SIG-M5 (cell line): ENCODE results near the gene RAP1GAP.
A peak's percentile ranks its signal among the peaks of the same experiment; 100 is the strongest.

ENCODE experiments used
- DNase-seq: peaks from one replicate; lab custom pipeline; 2025; lab: John Stamatoyannopoulos, UW

Gene RAP1GAP

DNA sequence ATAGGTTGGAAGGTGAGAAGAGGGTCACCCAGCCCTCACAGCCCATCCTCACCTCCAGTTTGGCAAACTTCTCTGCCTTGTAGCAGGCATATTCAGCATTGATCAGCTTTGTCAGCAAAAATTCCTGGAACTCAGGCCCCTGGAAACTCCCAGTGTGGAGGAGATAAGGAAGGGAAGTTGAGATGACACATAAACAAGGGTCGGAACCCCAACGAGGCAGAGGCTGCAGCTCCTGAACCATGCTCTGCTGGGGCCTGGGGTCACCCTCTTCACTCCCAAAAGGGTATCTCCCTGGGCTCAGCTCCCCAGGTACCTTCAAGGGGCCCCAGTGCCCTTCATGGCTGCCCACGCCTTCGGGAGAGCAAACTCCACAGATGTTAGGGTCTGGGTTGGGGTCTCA, 60.4 kb downstream of the RAP1GAP start:
- no peak for DNase-seq

- DNase-seq, result peak; percentile 28
These were observed 61.3 kb downstream of the RAP1GAP start for GRCh38 chr1:21607549-21608529.

- no peak for DNase-seq
These were observed 63.0 kb downstream of the RAP1GAP start for GRCh38 chr1:21605964-21606705.

DNA sequence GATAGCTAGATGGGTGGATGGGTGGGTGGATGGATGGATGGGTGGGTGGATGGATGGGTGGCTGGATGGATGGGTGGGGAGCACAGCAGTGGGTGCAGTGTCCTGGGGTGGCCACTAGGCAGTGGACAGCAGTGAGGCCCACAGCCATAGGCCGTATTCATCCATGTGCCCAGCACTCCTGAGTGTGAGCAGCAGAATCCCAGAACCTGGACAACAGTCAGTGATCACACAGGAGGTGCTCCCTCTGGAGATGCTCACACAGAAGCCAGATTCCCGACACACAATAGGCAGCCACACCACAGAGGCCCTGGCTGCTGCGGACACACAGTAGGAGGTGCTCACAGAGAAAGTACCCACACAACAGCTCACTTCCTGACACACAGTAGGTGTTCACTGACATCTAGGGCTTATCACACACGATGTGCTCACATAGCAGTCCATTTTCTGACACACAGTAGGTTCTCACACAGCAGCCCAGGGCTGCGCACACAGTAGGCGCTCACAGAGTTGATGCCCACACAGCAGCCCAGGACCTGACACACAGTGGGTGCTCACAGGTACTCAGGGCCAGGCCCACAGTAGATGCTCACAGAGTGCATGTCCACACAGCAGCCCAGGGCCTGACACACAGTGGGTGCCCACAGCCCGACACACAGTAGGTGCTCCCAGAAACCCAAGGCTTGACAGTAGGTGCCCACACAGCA, 64.0 kb downstream of the RAP1GAP start:
- no peak for DNase-seq

GRCh38 chr1:21604208-21604957, 64.8 kb downstream of the RAP1GAP start:
- DNase-seq, result no peak

GRCh38 chr1:21603177-21604138, 65.7 kb downstream of the RAP1GAP start:
- DNase-seq, result no peak

DNA sequence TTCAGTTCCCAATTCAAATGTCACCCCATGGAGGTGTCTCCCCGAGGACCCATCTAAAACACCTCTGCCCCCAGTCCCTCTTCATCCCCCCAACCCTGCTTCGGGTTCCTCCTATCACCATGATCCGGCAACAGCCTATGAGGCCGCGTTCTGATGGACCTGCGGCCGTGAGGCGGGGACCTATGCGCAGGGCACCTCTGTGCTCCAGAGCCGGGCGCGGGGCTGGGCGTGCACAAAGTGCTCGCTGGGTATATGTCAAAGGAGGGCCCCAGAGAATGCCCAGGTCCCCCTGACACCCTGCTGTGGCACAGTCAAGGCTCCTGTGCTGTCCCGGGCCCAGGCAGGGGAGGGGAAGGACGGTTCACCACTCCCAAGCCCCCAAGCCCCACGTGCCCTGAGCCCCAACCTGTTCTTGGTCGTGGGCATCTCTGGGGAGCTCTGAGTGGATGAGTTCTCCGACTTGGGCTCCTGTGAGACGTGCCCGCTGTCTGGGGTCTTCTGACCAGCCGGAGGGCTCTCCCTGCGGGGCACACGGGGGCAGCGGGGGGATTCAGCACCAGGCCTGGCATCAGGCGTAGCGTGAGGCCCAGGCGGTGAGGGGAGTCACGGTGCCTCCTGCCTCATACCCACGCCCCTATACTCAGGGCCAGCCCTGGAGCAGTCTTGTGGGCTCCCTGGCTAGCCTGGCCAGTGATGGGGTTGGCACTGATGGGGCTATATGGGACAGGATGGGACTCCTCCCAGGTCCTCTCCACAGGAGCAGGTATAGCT, 67.7 kb downstream of the RAP1GAP start:
- no peak for DNase-seq

GRCh38 chr1:21599402-21599801, 69.8 kb downstream of the RAP1GAP start:
- DNase-seq, result no peak

DNA sequence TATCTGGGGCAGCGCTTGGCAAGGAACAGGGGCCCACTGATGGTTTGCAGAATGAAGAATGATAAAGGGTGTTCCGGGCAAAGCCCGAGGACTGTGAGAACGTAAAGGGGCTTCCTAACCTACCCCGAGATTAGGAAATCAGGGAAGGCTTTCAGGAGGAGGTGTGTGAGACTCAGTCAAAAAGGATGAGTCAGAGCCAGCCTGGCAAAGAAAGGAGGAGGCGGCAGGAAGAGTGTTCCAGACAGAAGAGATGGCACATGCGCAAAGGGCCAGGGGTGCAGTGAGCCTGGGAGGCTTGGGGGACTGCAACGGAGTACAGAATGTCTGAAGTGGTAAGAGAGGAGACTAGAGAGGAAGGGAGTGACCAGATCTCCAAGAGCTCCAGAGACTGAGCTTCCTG, 70.3 kb downstream of the RAP1GAP start:
- no peak for DNase-seq

DNA sequence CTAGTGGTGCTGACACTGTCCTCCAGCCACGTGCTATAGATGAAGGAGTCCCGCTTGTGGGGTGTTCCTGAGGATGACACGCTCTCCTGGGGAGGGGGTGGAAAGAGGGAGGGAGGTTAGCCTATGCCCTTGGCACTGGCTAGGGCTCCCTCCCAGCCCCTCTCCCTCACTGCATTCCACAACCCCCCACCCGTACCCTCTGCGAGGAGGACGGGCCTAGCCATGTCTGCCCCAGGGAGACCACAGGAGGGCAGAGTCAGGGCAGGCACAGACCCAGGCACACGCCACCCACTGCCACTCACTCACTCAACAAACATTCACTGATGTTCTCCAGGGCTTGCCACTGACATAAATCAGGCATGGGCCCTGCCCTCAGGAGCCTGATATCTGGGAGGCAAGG, 70.7 kb downstream of the RAP1GAP start:
- DNase-seq, result no peak

- no peak for DNase-seq
These were observed 71.4 kb downstream of the RAP1GAP start for GRCh38 chr1:21597753-21598152.

DNA sequence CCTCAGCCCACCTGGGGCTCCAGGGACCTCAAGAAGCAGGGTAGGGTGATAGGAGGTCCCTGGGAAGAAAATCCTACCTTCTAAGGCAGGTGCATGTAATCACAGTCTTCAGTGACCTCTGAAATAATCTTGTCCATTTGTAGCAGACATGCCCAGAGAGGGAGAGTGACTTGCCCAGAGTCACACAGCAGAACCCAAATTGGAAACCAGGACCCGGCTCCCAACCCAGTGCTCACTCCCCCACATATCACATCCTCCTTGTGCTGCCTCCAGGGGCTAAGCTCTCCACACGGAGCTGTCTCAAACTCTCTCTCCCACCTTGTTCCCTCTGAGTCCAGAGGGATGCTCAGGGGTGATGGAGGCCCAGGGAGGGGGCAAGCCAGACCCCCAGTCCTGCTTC, 72.5 kb downstream of the RAP1GAP start:
- no peak for DNase-seq

DNA sequence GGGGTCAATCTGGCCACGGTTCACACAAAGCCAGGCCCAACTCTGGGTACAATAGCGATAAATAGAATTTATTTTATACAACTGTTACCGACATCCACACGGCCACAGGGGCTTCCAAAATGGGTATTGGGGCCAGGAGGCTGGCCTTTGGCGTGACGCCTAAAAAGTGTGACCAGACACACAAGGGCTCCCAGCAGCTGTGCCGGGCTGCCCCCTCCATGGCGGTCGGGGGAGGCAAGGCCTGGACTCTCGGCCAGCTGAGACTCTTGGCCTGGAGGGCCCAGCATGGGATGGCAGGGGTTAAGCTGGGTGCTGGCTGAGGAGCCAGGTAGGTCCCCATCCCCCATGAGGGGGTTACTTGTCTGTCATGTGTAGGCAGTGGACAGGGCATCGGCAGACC, 73.0 kb downstream of the RAP1GAP start:
- DNase-seq, result no peak

GRCh38 chr1:21594935-21595897, 73.9 kb downstream of the RAP1GAP start:
- no peak for DNase-seq

DNA sequence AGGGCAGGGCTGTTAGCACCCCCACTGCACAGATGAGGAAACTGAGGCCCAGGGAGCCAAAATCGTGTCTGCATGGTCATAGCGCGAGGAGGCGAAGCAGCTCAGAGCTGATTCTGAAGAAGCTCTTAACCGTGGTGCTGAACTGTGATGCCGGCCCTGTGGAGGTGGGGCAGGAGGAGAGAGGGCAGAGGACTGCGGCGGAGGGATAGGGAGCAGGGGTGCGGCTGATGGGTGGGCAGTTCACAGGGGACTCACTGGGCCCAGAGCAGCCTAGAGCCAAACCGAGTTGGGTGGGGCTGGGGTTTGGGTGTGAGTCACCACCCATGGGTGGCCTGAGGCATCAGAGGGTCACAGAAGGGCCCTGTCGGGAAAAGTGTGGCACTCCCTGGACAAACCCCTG, 74.7 kb downstream of the RAP1GAP start:
- DNase-seq, result no peak

DNA sequence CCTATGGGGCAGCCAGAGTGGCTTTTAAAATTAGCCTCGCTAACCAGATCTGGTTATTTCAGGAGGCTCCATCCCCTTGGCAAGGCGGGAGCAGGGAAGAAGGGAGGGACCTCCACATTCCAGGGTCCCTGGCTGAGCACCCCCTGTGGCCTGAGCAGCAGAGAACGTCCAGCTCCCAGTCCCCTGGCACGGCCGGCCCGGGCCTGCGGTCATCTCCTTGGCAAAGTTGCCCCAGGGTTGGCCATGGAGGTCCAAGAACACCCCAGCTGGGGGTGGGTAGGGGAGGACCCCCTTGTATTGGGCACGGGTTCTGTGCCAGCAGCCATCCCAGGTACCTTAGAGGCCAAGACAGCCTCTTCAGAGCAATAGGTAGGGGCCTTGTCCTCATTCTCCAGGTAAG, 75.9 kb downstream of the RAP1GAP start:
- no peak for DNase-seq

DNA sequence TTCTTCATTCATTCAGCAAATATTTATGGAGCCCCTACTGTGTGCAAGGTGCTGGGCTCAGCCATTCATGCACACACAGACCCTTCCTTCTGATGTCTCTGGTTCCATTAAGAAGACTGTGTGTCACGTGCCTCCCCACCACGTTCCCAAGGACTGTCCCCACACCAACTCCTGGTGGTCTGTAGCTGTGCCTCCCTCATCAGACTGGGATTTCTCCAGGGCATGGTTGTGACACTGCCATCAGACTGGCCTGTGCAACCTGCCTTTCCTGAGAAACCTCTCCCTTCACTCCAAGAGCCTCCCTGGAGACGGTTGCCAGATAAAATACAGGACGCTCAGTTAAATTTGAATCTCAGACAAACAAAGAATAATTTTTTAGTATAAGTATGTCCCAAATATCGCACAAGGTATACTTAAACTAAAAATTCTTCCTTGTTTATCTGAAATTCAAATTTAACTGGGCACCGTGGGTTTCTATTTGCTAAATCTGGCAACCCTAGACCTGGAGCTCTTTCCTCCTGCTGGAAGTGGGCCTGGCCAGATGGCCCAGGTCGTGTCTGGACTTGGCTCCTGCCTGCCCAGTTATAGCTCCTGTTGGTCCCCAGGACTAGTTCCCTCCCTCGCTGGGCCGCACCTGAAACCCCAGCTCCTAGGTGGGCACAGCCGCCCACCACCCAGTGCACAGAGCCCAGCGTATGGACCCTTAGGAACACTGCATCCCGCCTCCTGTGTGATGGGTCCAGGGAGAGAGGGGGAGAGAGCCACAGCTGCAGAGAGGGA, 76.9 kb downstream of the RAP1GAP start:
- DNase-seq, result no peak

- DNase-seq, result no peak
These were observed 78.2 kb downstream of the RAP1GAP start for GRCh38 chr1:21590934-21591333.
